Raji (cell line): ENCODE data around the gene RAB1B.

ENCODE experiments used
- POLR2A ChIP-seq: IDR thresholded peaks from 2 replicates; pipeline ENCODE4 v1.6.1; 2011; ENCODE audit warnings: low read depth, low read length, control low read depth; ENCODE audit not compliant: insufficient read depth

The RAB1B gene

DNA sequence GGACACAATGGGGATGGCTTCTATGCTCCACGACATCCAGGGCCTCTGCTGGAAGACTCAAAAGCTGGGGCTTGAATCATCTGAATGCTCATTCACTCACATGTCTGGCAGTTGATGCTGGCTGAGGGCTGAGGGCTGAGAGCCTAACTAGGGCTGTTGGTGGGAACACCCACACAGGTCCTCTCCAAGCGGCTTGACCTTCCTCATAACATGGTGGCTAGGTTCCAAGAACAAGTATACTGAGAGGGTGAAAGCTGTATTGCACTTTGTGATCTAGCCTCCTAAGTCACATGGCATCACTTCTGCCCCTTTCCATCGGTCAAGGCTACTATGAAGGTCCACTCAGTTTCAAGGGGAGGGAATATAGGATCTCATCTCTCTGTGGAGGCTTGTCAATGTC, 30.7 kb downstream of the RAB1B start:
- TF ChIP-seq POLR2A = no peak

DNA sequence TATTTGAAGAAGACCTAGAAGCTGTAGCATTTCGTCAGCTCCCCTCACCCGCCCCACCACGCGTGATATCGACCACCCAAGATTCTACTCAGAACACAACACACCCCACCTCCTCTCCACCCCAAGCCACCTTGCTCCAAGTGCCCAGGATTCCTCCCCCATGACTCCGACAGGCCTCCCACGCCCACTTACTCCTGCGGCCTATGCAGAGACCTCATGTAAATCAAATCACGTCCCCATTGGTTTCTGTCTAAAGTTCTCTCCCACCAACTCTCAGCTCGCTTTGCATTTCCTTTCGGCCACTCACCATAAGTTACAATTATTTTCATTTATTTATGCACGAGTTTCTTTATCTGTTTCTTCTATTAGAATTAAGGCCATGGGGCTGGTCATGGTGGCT, 34.2 kb downstream of the RAB1B start:
- TF ChIP-seq POLR2A = no peak

DNA sequence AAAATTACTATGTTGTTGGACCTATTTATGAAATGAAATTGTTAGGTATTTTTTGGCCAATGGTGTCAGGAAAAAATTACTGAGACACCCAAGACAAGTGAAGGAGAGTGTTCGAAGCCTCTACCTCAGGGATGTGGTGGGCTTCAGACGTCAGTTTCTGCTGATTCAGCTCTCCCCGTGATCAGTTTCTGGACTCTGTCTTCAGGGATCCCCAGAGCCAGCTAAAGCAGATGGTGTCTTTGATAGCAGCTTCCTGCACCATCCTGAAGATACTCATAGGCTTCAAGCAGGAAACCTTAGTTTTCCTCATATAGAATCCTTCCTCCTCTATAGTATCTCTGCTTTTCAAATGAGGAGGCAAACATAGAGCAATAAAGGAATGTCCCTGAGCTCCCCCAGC, 41.0 kb downstream of the RAB1B start:
- no peak for TF ChIP-seq POLR2A

DNA sequence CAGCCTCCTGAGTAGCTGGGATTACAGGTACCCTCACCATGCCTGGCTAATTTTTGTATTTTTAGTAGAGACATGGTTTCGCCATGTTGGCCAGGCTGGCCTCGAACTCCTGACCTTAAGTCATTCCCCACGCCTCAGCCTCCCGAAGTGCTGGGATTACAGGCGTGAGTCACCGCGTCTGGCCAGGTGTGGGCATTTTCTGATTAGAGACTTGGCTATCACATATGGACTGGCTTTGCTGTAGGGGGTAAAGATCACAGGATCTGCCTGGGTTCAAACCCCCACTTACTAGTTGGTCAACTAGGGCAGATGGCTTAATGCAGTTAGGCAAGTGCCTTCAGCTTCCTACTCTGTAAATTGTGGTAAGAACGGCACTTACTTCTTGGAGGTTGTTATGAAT, 41.9 kb downstream of the RAB1B start:
- TF ChIP-seq POLR2A = no peak

DNA sequence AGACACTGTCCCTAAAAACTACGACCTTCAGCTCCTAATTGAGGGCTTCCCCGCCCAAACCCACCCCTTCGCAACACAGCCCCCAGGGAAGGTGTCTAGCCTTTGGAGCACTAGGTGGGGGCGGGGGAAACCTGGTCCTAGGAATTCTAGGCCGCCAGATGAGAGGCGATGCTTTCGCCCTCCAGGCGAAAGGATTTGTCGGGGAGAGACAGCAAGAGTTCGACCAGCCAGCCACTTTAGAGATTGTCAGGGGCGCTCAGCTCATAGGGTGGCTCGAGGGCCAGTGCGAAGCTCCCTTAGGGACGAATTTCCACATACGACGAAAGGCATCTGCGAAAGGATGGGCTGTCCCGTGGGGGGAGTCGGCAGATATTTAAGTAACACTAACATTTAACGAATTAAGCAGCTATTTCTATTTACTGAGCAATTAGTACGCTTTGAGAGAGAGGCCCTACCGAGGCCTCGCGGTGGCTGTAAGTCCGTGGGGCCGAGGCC, 43.1 kb downstream of the RAB1B start:
- no peak for TF ChIP-seq POLR2A

DNA sequence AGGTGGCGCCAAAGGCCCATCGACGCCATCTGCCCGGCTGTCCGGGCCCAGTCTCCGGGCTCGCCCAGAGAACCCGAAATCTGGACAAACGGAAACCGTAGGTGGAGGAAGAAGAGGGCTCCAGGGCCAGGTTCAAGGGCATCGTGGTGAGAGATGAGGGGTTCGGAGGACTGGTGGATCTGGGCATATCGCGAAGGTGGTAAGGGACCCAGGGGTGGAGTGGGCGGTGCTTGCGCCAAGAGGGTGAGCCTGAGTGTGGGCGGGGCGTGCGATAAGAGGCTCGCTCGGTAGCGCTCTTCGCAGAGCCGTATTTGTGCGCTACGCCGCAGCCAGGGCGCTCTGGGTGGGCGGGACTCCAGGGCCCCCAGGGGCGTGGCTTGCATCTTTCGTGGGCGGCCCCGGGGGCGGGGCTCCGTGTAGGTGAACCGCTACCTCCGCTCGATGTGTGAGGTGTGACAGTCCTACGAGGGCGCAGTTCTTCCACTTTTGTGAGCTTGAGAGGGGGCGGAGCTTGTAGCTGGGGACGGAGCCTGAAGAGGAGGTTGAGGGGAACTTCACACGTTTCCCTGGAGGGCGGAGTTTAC, 43.6 kb downstream of the RAB1B start:
- TF ChIP-seq POLR2A = peak; percentile 52

DNA sequence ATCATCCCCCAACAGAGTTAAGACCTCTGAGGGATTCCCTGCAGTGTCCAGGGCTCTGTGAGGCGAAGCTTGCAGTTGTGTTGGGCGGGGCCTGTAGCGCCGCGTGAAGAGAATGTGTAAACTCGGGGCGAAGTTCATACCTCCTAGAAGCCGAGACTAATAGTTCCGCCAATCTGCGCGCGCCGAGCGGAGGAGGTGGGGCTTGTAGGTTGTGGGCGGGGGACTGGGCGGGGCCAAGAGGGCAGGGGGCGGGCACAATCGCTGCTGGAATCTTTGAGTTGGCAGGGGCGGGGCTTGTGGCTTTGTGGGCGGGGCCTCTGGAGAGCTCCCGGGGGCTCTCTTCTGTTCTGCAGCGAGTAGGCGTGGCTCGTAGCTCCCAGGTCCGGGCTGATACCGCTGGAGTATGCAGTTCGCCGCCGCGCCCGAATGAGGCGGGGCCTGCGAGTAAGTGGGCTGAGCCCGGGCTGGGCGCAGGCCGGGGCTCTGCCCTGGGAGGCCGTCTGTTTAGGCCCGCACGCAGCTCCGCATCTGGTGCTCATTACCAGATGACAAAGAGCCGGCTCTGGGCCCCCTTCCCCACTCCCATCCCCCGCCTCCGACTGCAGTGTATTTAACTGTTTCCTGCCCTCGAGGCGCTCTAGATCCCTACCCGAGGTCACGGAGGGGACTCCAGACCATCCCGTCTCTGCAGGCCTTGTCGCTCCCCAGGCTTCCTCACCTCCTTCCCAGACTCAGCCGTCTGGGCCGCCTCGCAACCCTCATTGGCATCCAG, 44.3 kb downstream of the RAB1B start:
- TF ChIP-seq POLR2A = no peak; the same call in 1 of the 2 replicates

DNA sequence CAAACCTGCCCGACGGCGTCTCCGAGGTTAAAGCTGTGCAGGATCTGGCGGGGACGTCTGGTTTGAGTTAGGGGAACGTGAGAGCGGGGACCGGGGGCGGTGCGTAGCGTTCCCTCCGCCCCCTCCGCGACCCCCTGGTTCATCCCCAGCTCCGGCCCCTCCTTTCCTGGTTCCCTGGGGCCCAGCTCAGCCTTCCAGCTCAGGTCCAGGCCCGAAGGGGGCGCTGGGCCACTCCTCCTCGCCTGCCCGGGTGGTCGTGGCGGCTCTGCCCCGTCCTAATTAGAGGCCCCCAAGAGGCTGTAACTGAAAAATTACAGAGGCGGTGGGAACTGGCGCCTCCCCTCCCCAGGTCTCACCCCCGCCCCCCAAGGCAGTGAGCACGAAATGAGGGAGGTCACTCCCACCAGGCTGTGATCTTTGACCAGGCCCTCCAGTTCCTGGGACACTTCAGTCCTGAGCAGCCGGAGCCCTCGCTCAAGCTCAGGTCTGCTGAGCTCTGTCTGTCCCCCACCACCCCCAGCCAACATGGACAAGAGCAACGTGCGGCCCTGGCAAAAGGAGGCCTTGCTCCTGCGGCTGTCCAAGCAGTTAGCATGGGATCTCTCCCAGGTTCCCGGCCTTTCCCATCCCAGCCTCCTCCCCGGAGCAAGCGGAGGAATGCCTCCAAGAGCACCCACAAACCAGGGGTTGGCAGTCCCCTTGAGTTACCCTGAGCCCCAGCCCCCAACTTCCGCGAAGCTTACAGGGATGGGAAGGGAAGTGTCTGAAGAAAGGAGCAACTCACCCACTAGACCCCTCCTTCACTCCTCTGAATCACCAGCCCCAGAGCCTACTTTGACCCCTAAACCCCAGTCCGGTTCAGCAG, 45.1 kb downstream of the RAB1B start:
- TF ChIP-seq POLR2A = no peak

DNA sequence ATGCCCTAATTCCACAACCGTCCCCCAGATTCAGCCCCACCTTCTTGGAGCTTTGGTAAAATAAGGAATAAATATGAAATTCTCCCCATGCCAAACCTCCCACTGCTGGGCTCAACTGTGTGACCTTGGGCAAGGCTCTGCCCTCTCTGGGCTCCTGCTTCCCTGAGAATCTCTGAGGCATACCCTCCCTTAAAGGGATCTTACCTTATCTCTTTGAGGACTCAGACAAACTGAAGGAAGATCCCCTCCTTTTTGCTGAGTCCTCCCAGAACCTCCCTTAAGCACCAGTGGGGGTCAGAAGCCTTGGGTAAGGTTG, 45.7 kb downstream of the RAB1B start:
- no peak for TF ChIP-seq POLR2A

DNA sequence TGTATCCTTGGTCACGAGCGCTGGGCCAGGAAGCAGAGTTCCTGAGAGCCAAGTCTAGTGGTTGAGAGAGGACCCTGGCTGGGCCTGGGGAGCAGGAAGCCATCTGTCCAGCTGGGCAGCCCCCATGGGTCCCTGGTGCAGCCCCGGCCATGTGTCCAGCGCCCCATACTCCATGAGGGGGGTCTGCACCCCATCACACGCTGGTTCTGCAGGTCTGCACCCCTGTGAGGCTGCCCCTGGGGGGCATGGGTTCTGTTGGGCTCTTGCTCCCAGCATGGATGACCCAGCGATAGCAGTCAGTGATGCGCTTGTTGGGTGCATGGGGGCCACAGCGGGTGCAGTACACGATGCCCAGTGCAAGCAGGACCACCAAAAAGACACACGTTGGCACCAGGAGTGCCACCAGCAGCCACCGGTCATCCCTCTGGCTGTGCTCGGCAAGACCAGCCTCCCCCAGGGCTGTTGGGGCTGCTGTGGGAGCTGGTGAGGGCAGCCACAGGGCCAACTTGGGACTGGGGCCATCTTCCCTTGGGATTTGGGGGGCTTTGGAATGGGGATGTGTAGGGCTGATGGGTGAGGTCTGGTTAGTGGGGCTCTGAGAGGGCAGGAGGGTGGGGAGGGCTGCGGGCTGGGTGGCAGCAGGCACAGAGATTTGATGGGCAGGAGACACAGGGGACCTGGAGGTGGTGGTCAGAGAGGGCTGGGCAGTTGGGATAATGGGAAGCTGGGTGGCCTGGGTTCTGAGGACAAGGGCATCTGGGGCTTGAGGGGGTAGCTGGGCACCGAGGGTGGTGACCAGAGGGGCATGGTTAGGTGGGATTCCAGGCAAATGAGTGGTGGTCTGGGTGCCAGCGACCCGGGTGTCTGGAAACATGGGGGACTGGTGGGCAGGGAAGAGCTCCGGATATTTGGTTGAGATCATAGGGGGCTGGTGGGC, 46.4 kb downstream of the RAB1B start:
- TF ChIP-seq POLR2A = no peak

DNA sequence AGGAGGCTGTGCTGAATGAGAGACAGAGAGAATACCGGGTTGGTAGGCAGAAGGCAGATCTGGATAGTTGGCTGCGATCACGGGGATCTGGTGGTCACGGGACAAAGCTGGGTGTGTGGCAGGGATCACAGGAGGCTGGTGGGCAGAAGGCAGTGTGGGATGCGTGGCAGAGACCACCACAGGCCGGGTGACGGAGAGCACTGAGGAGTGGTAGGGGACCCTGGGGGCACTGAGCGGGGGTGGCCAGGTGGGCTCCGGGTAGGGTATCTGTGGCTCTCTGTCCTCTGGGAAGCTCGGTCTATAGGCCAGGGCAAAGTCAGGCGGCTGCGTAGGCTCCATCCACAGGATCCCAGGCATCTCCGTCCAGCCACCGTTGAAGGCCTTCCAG, 47.1 kb downstream of the RAB1B start:
- TF ChIP-seq POLR2A = no peak

DNA sequence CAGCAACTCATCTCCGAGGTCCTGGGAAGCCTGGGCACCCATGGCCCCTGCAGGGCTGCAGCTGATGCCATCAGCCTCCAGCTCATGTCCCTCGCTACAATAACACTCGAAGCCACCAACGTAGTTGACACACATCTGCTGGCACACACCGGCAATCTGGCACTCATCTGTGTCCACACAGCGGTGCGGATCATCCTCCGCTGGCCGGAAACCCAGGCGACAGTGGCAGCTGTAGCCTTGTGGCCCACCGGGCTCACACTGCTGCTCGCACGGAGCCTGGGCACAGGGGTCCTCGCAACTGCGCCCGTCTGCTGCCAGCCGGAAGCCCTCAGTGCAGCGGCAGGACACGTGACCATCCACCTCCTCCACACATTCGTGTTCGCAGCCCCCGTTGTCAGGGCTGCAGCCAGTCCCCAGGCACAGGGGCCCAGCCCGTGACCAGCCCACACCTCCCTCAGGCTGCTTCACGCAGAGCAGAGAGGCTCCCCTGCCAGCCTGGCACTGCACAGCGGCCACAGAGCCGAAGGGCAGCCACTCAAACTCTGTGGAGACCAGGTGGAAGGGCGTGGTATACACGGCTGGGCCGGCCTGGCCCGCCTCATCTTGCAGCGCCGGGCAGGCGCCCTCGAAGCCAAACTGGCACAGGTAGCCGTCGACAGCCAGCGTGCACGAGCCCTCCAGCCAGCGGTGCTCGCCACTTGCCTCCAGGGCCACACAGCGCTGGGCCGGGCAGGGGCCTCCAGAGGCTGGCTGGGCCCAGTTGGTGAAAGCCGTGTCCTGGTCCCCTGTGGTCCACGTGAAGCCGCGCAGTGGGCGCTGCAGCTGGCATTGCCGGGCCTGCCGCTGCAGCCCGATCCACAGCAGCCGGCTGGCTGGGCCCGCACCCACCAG, 47.7 kb downstream of the RAB1B start:
- no peak for TF ChIP-seq POLR2A

DNA sequence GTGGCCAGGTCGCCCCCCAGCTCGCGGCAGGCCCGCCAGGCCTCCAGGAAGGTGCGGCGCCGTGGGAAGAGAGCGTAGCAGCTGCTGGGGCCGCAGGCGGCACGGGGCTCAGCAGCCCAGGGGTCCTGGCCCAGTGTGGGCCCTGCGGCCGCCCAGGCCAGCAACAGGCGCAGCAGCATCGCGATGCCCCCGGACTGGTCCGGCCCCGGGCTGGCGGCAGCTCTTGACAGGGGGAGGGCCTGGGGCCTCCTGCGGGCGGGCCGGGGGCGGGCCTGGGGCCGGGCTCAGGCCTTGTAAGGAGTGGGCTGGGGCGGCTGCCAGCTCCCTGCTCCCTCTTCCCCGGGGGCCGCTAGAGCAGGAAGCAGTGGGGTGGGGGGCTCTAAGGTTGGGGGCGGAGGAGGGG, 48.4 kb downstream of the RAB1B start, which contains the start of gene CD248:
Gene CD248, minus strand, starts transcription at position 196 of the 403 bp plus-strand sequence. Its CDS starts 17 bp downstream, at position 179.
- TF ChIP-seq POLR2A = no peak

DNA sequence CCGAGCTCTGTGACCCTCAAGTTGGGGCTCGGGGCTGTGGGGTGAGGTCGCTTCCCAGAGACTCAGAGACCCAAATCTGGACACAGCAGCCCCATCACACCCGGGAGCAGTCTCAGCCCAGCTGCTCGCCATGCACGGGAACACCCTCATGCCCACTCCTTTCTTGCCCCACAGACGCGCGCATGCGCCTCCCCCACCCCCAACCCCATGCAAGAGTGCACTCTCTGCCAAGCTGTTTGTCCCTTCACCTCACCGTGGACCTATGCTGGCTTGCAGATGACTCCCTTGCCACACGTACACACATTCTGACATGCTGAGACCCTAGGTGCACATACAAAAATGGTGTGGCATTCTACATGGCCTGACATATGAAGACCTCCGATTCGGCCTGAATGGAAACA, 48.9 kb downstream of the RAB1B start:
- TF ChIP-seq POLR2A = 0 out of 2 replicates have a peak, but pooled peaks have one; percentile 20
